Thoracic aorta (tissue), 2 donors: Measurements from ENCODE around the gene B3GAT2. TPM values are rescaled to one million over a fixed set of nuclear protein-coding genes. Genes with fewer than 3 reads are reported as not detected.

Experiments used
- ATAC-seq: fragments of 150-250 bp; one replicate; pipeline ENCODE4 v1.8.0; 2017; ENCODE audit warnings: low read depth; ENCODE audit not compliant: insufficient number of reproducible peaks, low FRiP score
- DNase-seq: peaks from one replicate; pipeline ENCODE4 v3.0.0-alpha.2; 2020; ENCODE audit warnings: low spot score
- H3K27ac ChIP-seq, 2 donors: fragments of 200-600 bp; sonication (generic); 1 replicate in 1 of 2; 2 replicates in 1 of 2; pipeline ENCODE4 v1.5.1; 2016; ENCODE audit warnings: mild to moderate bottlenecking in 2 of 2, moderate library complexity in 2 of 2
- H3K27me3 ChIP-seq: fragments of 200-600 bp; sonication (generic); replicated peaks from 2 replicates; pipeline ENCODE4 v1.6.0; 2016; ENCODE audit warnings: mild to moderate bottlenecking; ENCODE audit not compliant: insufficient read depth
- H3K36me3 ChIP-seq: fragments of 200-600 bp; sonication (generic); one replicate; pipeline ENCODE4 v1.5.1; 2016
- H3K4me1 ChIP-seq, 2 donors: fragments of 200-600 bp; sonication (generic); 1 replicate in 1 of 2; 2 replicates in 1 of 2; pipeline versions ENCODE4 v1.5.1 to v1.6.0; 2016; ENCODE audit warnings: low read depth in 2 of 2, mild to moderate bottlenecking in 1 of 2; ENCODE audit not compliant: control insufficient read depth in 1 of 2
- H3K4me3 ChIP-seq: fragments of 200-600 bp; sonication (generic); 2 replicates; pipeline ENCODE4 v1.5.1; 2016; ENCODE audit warnings: mild to moderate bottlenecking
- H3K9me3 ChIP-seq: fragments of 200-600 bp; sonication (generic); 2 replicates; pipeline ENCODE4 v1.5.1; 2016
- CTCF ChIP-seq: fragments of 200-600 bp; sonication (generic); IDR thresholded peaks from one replicate; pipeline ENCODE4 v1.5.1; 2019; ENCODE audit warnings: antibody characterized with exemption
- total RNA-seq, 2 donors: library from RNA; depleted of rRNA; stranded (reverse); fragments of >200 nt; gene quantifications; one replicate each; pipeline versions ENCODE4 v1.1.0 to v1.2.3, GENCODE V29; 2016

B3GAT2 gene
- total RNA-seq, 2 donors from 2014 or later, result not detected

- no peaks in the 10 kb centered on the region for H3K36me3 ChIP-seq
- peaks cover 7% of the 10 kb centered on the region for H3K9me3 ChIP-seq
- no peak overlapping the region for H3K4me3 ChIP-seq
- H3K4me1 ChIP-seq, result no peaks in the 10 kb centered on the region
- ATAC-seq, result no peak
- DNase-seq, result no peak
- no peak for TF ChIP-seq CTCF
- H3K27me3 ChIP-seq, result no peaks in the 10 kb centered on the region
- H3K27ac ChIP-seq, result no peak overlapping the region
Measured at GRCh38 chr6:70872469-70872868, 84.4 kb downstream of the B3GAT2 start.

GRCh38 chr6:70864401-70864800, 92.5 kb downstream of the B3GAT2 start:
- Histone ChIP-seq H3K36me3 (no peaks in the 10 kb centered on the region), H3K27ac (no peak overlapping the region), H3K27me3 (no peaks in the 10 kb centered on the region), H3K4me3 (no peak overlapping the region), H3K9me3 (no peaks in the 10 kb centered on the region), H3K4me1 (no peaks in the 10 kb centered on the region)
- no peak for TF ChIP-seq CTCF
- no peak for ATAC-seq
- DNase-seq, result no peak

GRCh38 chr6:70863343-70863742, 93.5 kb downstream of the B3GAT2 start:
- no peak for TF ChIP-seq CTCF
- H3K27ac ChIP-seq, result no peak overlapping the region
- H3K27me3 ChIP-seq, result no peaks in the 10 kb centered on the region
- DNase-seq (no peak), ATAC-seq (no peak)
- no peaks in the 10 kb centered on the region for H3K36me3 ChIP-seq
- H3K9me3 ChIP-seq, result no peaks in the 10 kb centered on the region
- no peak overlapping the region for H3K4me3 ChIP-seq
- H3K4me1 ChIP-seq, result no peaks in the 10 kb centered on the region

- no peak overlapping the region for H3K4me3 ChIP-seq
- peaks cover 4% of the 10 kb centered on the region for H3K36me3 ChIP-seq
- H3K27me3 ChIP-seq, result no peaks in the 10 kb centered on the region
- no peaks in the 10 kb centered on the region for H3K4me1 ChIP-seq
- no peaks in the 10 kb centered on the region for H3K9me3 ChIP-seq
- ATAC-seq, result no peak
- no peak for DNase-seq
- H3K27ac ChIP-seq, result no peak overlapping the region
- TF ChIP-seq CTCF, result no peak
Measured at GRCh38 chr6:70860920-70861319, 95.9 kb downstream of the B3GAT2 start.

- ATAC-seq (no peak), DNase-seq (no peak)
- Histone ChIP-seq H3K9me3 (no peaks in the 10 kb centered on the region), H3K4me3 (no peak overlapping the region), H3K27me3 (no peaks in the 10 kb centered on the region), H3K27ac (no peak overlapping the region), H3K4me1 (no peaks in the 10 kb centered on the region), H3K36me3 (peaks cover 4% of the 10 kb centered on the region)
- TF ChIP-seq CTCF, result no peak
Measured at GRCh38 chr6:70860045-70860444, 96.8 kb downstream of the B3GAT2 start.
